GM20000 (cell line): ENCODE data around the gene GID8.
A peak's percentile ranks its signal among the peaks of the same experiment; 100 is the strongest.

ENCODE experiments used
- DNase-seq: peaks from one replicate; pipeline ENCODE4 v3.0.0; 2012; ENCODE audit warnings: low spot score
- TF ChIP-seq, protein P1 (sequence below): IDR thresholded peaks from 2 replicates; pipeline ENCODE4 v1.5.1; 2012; ENCODE audit warnings: mild to moderate bottlenecking, control low read depth; ENCODE audit errors: extremely low read depth, missing control alignments

GID8 gene

DNA sequence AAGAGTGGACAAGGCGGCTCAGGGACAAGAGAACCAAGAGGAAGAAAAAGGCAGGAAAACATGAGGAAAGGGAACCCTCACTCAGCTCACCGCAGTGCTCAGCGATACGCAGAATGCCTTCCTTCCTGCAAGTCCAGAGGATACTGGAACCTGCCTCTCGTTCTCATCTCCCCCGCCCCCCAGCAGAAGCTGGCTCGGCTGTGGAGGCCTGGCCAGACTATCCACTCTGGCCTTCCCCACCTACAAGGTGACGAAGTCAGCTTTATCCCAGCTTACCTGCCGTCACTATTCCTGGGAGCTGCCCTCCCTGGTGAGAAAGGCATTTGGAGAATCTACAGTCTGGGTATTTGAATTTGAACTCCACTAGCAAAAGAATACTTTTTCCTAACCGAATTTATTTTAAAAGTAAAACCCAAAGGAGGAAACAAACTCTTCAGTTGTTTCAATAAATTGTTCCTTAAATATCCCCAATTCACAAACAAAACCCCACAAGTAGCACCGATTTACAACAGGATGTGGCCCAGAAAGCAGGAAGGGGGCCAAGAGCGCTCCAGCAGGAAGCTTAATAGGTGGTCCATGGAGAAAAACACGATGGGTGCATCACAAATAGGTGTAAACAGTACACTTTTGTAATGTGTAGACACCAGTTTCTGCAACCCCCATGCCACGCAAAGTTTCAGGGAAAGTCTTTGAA, 9.6 kb upstream of the GID8 start:
- DNase-seq, result no peak

GRCh38 chr20:62929051-62929538, 8.9 kb upstream of the GID8 start:
- peak; percentile 85 for DNase-seq
- TF ChIP-seq, protein P1, sequence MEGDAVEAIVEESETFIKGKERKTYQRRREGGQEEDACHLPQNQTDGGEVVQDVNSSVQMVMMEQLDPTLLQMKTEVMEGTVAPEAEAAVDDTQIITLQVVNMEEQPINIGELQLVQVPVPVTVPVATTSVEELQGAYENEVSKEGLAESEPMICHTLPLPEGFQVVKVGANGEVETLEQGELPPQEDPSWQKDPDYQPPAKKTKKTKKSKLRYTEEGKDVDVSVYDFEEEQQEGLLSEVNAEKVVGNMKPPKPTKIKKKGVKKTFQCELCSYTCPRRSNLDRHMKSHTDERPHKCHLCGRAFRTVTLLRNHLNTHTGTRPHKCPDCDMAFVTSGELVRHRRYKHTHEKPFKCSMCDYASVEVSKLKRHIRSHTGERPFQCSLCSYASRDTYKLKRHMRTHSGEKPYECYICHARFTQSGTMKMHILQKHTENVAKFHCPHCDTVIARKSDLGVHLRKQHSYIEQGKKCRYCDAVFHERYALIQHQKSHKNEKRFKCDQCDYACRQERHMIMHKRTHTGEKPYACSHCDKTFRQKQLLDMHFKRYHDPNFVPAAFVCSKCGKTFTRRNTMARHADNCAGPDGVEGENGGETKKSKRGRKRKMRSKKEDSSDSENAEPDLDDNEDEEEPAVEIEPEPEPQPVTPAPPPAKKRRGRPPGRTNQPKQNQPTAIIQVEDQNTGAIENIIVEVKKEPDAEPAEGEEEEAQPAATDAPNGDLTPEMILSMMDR, result no peak

More for the DNA sequence above, 9.6 kb upstream of the GID8 start:
- TF ChIP-seq, protein P1, result no peak

GRCh38 chr20:62931464-62931863, 6.5 kb upstream of the GID8 start:
- DNase-seq, result no peak
- TF ChIP-seq, protein P1, result no peak

GRCh38 chr20:62933966-62934365, 4.0 kb upstream of the GID8 start:
- no peak for DNase-seq
- TF ChIP-seq, protein P1, result no peak

DNA sequence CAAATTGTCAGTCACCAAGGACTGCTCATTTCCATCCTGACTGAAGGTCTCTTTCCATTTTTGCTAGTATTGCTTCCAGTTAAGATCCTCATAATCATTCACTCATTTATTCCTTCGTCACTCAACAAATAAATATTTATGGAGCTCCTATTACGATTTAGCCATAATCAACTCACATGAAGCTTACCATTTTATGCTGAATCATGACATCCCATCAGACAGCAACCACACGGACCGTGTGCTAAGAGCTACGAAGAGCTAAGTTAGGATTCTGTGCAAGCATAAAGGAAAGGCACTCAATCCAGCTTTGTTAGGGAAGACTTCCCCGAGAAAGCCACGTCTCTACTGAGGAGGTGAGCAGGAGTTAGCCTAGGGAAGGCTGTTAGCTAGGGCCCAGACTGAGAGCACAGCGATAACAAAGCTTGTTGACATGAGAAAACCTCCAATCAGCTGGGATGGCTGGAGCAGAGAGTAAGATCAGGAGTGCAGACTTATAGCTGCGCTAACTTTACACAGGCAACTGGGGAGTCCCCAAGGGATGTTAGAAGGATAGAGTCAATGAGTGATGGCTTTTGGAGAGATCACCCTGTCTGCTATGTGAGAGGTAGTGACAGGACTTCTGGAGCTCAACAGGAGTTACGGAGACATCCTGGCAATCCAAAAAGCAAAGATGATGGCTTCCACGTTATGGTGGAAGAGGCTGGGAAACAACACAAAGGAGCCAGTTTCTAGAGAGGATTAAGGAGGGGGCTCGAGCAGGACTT, 2.6 kb upstream of the GID8 start:
- TF ChIP-seq, protein P1, result no peak
- no peak for DNase-seq

DNA sequence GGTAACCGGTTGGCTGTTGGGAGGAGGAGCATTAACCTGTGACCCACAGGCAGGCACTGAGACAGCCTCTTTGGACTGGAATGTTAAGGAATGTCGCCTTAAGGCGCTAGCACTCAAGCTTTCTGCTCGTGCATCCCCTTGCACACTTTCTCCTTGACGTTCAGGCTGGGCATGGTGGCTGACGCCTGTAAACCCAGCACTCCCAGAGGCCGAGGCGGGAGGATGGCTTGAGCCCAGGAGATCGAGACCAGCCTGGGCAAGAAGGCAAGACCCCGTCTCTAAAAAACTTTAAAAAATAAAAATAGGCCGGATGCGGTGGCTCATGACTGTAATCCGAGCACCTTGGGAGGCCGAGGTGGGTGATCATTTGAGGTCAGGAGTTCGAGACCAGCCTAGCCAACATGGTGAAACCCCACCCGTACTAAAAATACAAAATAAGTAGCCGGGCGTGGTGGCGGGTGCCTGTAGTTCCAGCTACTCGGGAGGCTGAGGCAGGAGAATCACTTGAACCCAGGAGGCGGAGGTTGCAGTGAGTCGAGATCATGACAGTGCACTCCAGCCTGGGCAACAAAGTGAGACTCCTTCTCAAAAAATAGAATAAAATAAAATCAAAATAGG, 1.9 kb upstream of the GID8 start:
- TF ChIP-seq, protein P1, result no peak
- no peak for DNase-seq
